Nephron progenitor cell (in vitro differentiated cells): Measurements from ENCODE around the gene PRDM16.
"Not testable (repeated sequence)": the region's sequence is repeated elsewhere in the genome, so short reads cannot be mapped to it uniquely, and the experiment has no call there.

Source experiments
- DNase-seq: peaks from one replicate; pipeline ENCODE4 v3.0.0; 2021
- H3K27ac Mint-ChIP-seq: 2 replicates; pipeline ENCODE4 v1.8.0; 2021; ENCODE audit warnings: mild to moderate bottlenecking, moderate library complexity, mixed read lengths
- H3K27me3 Mint-ChIP-seq: 2 replicates; pipeline ENCODE4 v1.8.0; 2021; ENCODE audit warnings: mild to moderate bottlenecking, low read depth, mixed read lengths; ENCODE audit not compliant: poor library complexity
- H3K36me3 Mint-ChIP-seq: 2 replicates; pipeline ENCODE4 v1.8.0; 2021; ENCODE audit warnings: low read depth, mixed read lengths
- H3K4me1 Mint-ChIP-seq: 2 replicates; pipeline ENCODE4 v1.8.0; 2021; ENCODE audit warnings: mixed read lengths
- H3K4me3 Mint-ChIP-seq: 2 replicates; pipeline ENCODE4 v1.8.0; 2021; ENCODE audit warnings: mild to moderate bottlenecking, moderate library complexity, mixed read lengths
- H3K9me3 Mint-ChIP-seq: 2 replicates; pipeline ENCODE4 v1.8.0; 2021; ENCODE audit warnings: mild to moderate bottlenecking, moderate library complexity, mixed read lengths
- TF ChIP-seq, protein P1 (sequence below): fragments of 200-600 bp; sonication (generic); IDR thresholded peaks from 2 replicates; pipeline ENCODE4 v1.5.0; 2021; ENCODE audit warnings: antibody characterized with exemption

PRDM16 gene

DNA sequence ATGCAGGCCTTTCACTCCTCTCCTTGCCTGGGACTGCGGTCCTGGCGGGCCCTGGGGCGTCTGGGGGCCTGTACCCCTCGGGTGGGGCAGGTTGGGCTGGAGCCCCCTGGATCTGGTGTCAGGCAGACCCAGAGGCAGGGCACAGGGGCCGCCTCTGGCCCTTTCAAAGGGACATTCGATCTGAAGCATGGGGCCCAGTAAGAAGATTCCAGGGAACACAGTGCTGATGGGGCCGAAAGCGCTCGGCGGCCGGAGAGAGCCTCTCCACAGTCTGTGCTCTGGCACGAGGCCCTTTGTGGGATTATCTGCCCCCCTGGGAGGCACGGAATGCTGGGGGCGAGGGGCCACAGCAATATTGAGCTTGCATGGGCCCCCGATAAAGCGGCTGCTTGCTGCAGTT, 15.2 kb downstream of the PRDM16 start:
- DNase-seq = no peak
- Mint-ChIP-seq H3K9me3 (no peaks in the 10 kb centered on the region), H3K27me3 (peaks cover 25% of the 10 kb centered on the region), H3K27ac (no peak overlapping the region), H3K36me3 (no peaks in the 10 kb centered on the region), H3K4me1 (peaks cover 54% of the 10 kb centered on the region), H3K4me3 (no peak overlapping the region)
- TF ChIP-seq, protein P1, sequence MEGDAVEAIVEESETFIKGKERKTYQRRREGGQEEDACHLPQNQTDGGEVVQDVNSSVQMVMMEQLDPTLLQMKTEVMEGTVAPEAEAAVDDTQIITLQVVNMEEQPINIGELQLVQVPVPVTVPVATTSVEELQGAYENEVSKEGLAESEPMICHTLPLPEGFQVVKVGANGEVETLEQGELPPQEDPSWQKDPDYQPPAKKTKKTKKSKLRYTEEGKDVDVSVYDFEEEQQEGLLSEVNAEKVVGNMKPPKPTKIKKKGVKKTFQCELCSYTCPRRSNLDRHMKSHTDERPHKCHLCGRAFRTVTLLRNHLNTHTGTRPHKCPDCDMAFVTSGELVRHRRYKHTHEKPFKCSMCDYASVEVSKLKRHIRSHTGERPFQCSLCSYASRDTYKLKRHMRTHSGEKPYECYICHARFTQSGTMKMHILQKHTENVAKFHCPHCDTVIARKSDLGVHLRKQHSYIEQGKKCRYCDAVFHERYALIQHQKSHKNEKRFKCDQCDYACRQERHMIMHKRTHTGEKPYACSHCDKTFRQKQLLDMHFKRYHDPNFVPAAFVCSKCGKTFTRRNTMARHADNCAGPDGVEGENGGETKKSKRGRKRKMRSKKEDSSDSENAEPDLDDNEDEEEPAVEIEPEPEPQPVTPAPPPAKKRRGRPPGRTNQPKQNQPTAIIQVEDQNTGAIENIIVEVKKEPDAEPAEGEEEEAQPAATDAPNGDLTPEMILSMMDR = no peak

DNA sequence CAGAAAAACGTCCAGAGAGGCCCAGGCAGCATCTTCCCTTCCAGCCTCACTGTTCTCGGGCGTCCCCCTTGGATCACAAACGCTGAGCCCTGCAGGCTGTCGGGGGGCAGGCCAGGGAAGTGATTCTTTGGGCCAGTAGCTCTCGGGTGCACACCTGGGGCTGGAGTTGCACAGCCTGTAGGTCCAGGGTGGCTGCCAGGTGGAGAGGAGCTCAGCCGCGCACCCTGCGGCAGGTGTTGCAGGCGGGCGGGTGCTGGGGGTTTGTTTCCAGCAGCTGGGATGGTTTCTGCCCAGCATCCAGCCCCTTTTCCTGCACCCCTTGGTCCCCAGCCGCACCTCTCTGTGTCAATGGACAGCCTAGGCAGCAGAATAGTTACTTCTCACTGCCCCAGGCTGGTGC, 15.7 kb downstream of the PRDM16 start:
- TF ChIP-seq, protein P1 = no peak
- Mint-ChIP-seq H3K9me3 (no peaks in the 10 kb centered on the region), H3K4me1 (peaks cover 52% of the 10 kb centered on the region)

DNA sequence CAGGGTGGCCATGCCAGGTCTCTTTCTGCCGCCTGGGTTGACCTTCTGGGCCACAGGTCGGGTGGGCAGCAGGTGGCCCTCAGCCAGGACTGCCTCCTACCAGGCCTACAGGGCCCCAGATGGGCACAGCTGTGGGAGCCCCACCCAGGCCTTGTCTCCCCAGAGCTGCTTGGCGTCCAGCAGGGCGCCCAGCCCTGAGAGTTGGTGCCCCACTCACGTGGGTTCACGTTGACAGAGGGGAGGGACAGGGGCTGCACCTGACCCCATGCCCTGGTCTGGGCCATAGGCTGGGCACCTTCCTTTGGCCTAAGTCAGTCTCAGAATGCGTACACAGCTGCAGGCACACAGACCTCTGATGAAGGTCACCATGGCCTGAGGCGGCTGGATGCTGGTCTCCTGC, 16.7 kb downstream of the PRDM16 start:
- TF ChIP-seq, protein P1 = no peak
- Mint-ChIP-seq H3K9me3 (no peaks in the 10 kb centered on the region), H3K36me3 (no peaks in the 10 kb centered on the region), H3K4me1 (peaks cover 44% of the 10 kb centered on the region), H3K27me3 (peaks cover 13% of the 10 kb centered on the region), H3K27ac (no peak overlapping the region), H3K4me3 (no peak overlapping the region)
- DNase-seq = no peak

More for the DNA sequence above, 15.7 kb downstream of the PRDM16 start:
- DNase-seq = no peak
- Mint-ChIP-seq H3K27me3 (peaks cover 20% of the 10 kb centered on the region), H3K4me3 (no peak overlapping the region), H3K36me3 (no peaks in the 10 kb centered on the region), H3K27ac (no peak overlapping the region)

DNA sequence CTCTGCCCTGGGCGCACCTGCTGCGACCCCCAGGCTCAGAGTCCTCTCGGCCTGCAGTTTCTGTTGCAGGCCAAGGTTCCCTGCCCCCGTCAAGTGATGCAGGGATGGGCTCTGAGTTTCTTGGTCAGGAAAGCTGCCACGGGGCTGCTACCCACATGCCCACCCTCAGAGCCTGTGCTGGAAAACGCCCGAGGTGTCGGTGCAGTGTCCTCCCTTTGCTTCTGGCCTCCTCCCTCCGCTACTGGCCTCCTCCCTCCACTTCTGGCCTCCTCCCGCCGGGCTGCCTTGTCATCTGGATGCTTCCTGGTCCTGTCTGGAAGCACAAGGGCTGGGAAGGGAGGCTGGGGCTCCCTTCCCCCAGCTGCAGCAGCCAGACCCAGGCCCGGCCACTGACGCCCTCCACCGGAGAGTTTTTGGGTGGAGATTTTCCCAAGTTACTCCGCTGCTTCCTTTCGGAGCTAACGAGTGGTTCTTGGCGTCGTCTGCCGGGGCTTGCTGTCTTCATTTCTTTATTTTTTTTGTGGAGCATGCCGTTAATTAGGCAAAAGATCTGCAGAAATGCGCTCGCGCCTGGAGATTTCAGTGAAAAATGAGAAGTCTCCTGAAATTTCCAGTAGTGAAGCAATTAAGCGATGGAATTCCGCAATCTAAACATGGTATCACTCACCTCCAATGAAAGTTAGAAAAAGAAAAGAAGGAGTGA, 17.4 kb downstream of the PRDM16 start:
- Mint-ChIP-seq H3K4me3 (no peak overlapping the region), H3K36me3 (no peaks in the 10 kb centered on the region), H3K9me3 (no peaks in the 10 kb centered on the region), H3K27me3 (peaks cover 17% of the 10 kb centered on the region), H3K4me1 (peaks cover 40% of the 10 kb centered on the region), H3K27ac (no peak overlapping the region)
- TF ChIP-seq, protein P1 = no peak
- no peak for DNase-seq

DNA sequence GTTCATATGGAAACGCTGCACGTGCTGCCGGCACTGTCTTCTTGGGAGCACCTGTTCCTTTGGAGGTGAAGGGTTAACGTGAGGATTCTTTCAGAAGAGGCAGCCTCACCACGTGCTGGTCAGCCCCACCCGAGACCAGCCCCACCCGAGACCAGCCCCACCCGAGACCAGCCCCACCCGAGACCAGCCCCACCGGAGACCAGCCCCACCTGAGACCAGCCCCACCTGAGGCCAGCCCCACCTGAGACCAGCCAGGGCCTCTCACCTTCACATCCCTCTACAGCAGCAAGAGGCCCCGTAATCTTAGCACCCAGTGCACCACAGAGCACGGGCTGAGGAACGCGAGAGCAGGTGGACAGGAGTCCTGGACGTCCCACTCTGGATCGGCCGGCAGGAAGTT, 18.0 kb downstream of the PRDM16 start:
- Mint-ChIP-seq H3K9me3 (no peaks in the 10 kb centered on the region), H3K4me3 (no peak overlapping the region), H3K27ac (no peak overlapping the region), H3K36me3 (no peaks in the 10 kb centered on the region), H3K27me3 (peaks cover 21% of the 10 kb centered on the region), H3K4me1 (peaks cover 40% of the 10 kb centered on the region)
- TF ChIP-seq, protein P1 = no peak
- no peak for DNase-seq

DNA sequence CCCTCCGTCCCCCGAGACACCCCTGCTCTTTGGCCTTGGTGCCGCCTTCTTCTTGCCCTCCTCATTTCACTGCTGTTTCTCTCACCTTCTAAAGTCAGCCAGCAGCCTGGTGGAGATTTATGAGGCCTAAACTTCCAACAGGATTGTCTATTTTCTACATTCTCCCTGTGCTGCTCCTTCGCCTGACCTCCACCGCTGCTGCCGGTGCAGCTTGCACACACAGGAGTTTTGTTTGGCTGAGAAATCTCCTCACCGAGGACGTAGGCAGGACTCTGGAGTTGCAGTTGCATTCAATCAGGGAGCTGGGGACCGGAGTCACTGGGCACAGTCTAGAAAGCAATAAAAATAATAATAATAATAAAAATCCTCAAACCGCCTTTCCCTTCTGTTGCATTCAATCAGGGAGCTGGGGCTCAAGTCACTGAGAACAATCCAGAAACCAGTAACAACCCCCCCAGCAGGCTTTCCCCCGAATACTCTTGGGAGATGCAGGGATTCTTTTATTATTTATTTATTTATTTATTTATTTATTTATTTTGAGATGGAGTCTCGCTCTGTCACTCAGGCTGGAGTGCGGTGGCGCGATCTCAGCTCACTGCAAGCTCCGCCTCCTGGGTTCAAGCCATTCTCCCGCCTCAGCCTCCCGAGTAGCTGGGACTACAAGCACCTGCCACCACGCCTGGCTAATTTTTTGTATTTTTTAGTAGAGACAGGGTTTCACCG, 19.1 kb downstream of the PRDM16 start:
- H3K9me3 Mint-ChIP-seq, DNase-seq, H3K27ac Mint-ChIP-seq, H3K36me3 Mint-ChIP-seq: not testable (repeated sequence)
- H3K4me3 Mint-ChIP-seq = peak overlapping the region; percentile 37
- H3K4me1 Mint-ChIP-seq = peaks cover 36% of the 10 kb centered on the region
- H3K27me3 Mint-ChIP-seq = peaks cover 25% of the 10 kb centered on the region
